Measurements from ENCODE around the gene CATSPERD. TPM values are rescaled to one million over a fixed set of nuclear protein-coding genes. Genes with fewer than 3 reads are reported as not detected.

Gene CATSPERD
- total RNA-seq, 1 donor from 2014 or later: not detected

GRCh38 chr19:5806905-5807304 is 86.5 kb downstream of the CATSPERD start:
- no peak for DNase-seq (ENCODE audit: low read depth)
- TF ChIP-seq CTCF (conservative IDR thresholded peaks at IDR 0.05; ENCODE audit: low read depth, low read length): no peak
- H3K4me3 ChIP-seq (ENCODE audit: low read depth, low read length): no peak overlapping the region

GRCh38 chr19:5808120-5808816 is 87.8 kb downstream of the CATSPERD start:
- DNase-seq (ENCODE audit: low read depth): no peak
- no peak for TF ChIP-seq CTCF (conservative IDR thresholded peaks at IDR 0.05; ENCODE audit: low read depth, low read length)
- no peak overlapping the region for H3K4me3 ChIP-seq (ENCODE audit: low read depth, low read length)

DNA sequence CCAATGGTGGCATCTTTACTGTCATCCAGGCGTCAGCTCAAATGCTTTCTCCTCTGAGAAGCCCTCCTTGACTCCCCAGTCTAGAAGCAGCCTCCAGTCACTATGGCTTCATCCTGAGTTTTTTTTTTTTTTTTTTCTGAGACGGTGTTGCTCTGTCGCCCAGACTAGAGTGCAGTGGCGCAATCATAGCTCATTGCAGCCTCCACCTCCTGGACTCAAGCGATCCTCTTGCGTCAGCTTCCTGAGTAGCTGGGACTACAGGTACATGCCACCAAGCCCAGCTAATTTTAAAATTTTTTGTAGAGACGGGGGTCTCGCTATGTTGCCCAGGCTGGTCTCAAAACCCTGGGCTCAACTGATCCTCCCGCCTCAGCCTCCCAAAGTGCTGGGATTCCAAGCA is 88.6 kb downstream of the CATSPERD start:
- no peak for DNase-seq (ENCODE audit: low read depth)
- no peak for TF ChIP-seq CTCF (conservative IDR thresholded peaks at IDR 0.05; ENCODE audit: low read depth, low read length)
- H3K4me3 ChIP-seq (ENCODE audit: low read depth, low read length): no peak overlapping the region

GRCh38 chr19:5809469-5809868 is 89.0 kb downstream of the CATSPERD start:
- TF ChIP-seq CTCF (conservative IDR thresholded peaks at IDR 0.05; ENCODE audit: low read depth, low read length): no peak
- DNase-seq (ENCODE audit: low read depth): no peak
- H3K4me3 ChIP-seq (ENCODE audit: low read depth, low read length): no peak overlapping the region

GRCh38 chr19:5811117-5811516 is 90.7 kb downstream of the CATSPERD start:
- no peak for DNase-seq (ENCODE audit: low read depth)
- no peak for TF ChIP-seq CTCF (conservative IDR thresholded peaks at IDR 0.05; ENCODE audit: low read depth, low read length)
- no peak overlapping the region for H3K4me3 ChIP-seq (ENCODE audit: low read depth, low read length)

GRCh38 chr19:5814123-5814851 is 93.8 kb downstream of the CATSPERD start:
- no peak overlapping the region for H3K4me3 ChIP-seq (ENCODE audit: low read depth, low read length)
- TF ChIP-seq CTCF (conservative IDR thresholded peaks at IDR 0.05; ENCODE audit: low read depth, low read length): no peak
- no peak for DNase-seq (ENCODE audit: low read depth)
